ENCODE data around the gene CALD1. TPM values are rescaled to one million over a fixed set of nuclear protein-coding genes. Genes with fewer than 3 reads are reported as not detected.

The CALD1 gene
- total RNA-seq, 1 experiment from 2014 or later = 47.9 TPM

- POLR2A ChIA-PET (ENCODE audit: low non-redundant PET) = no interaction called here
- no peaks in the 10 kb centered on the region for H3K36me3 ChIP-seq (ENCODE audit: insufficient read depth, low read length, poor library complexity, severe bottlenecking)
- no peaks in the 10 kb centered on the region for H3K27me3 ChIP-seq (replicated peaks; ENCODE audit: insufficient read depth, low read depth, low read length, poor library complexity)
- no peak for TF ChIP-seq EZH2 (IDR thresholded peaks at IDR 0.05; ENCODE audit: borderline replicate concordance, low read depth, low read length, poor library complexity, severe bottlenecking)
- no peak for TF ChIP-seq CTCF (conservative IDR thresholded peaks at IDR 0.05; ENCODE audit: low read depth, low read length)
- H3K9me3 ChIP-seq (ENCODE audit: low read depth, low read length, poor library complexity, severe bottlenecking) = no peaks in the 10 kb centered on the region
- peak; percentile 31 for DNase-seq (ENCODE audit: low spot score)
- no TSS peak for BruUV-seq (replicated peaks)
- intact Hi-C loops (cut with micrococcal nuclease; ENCODE audit: unreplicated experiment) = no loop called here
- peaks cover 38% of the 10 kb centered on the region for H3K4me1 ChIP-seq (ENCODE audit: insufficient read depth, low read length, poor library complexity, severe bottlenecking)
- H3K27ac ChIP-seq (ENCODE audit: low read depth, low read length, poor library complexity, severe bottlenecking) = peak overlapping the region; percentile 56
- CTCF ChIA-PET = no interaction called here
- no peak overlapping the region for H3K4me3 ChIP-seq (ENCODE audit: low read depth, low read length, poor library complexity, severe bottlenecking)
Observed at GRCh38 chr7:134856091-134856490, 76.7 kb downstream of the CALD1 start.

- ChIA-PET POLR2A (ENCODE audit: low non-redundant PET) (no interaction called here), CTCF (no interaction called here)
- Histone ChIP-seq H3K27me3 (replicated peaks; ENCODE audit: insufficient read depth, low read depth, low read length, poor library complexity) (no peaks in the 10 kb centered on the region), H3K36me3 (ENCODE audit: insufficient read depth, low read length, poor library complexity, severe bottlenecking) (no peaks in the 10 kb centered on the region), H3K4me3 (ENCODE audit: low read depth, low read length, poor library complexity, severe bottlenecking) (no peak overlapping the region), H3K9me3 (ENCODE audit: low read depth, low read length, poor library complexity, severe bottlenecking) (no peaks in the 10 kb centered on the region), H3K4me1 (ENCODE audit: insufficient read depth, low read length, poor library complexity, severe bottlenecking) (peaks cover 32% of the 10 kb centered on the region), H3K27ac (ENCODE audit: low read depth, low read length, poor library complexity, severe bottlenecking) (peak overlapping the region; percentile 56)
- intact Hi-C loops (cut with micrococcal nuclease; ENCODE audit: unreplicated experiment) = no loop called here
- no peak for DNase-seq (ENCODE audit: low spot score)
- no peak for TF ChIP-seq EZH2 (IDR thresholded peaks at IDR 0.05; ENCODE audit: borderline replicate concordance, low read depth, low read length, poor library complexity, severe bottlenecking)
- TF ChIP-seq CTCF (conservative IDR thresholded peaks at IDR 0.05; ENCODE audit: low read depth, low read length) = no peak
- no TSS peak for BruUV-seq (replicated peaks)
Observed at GRCh38 chr7:134856691-134857090, 77.3 kb downstream of the CALD1 start.

- no peaks in the 10 kb centered on the region for H3K9me3 ChIP-seq (ENCODE audit: low read depth, low read length, poor library complexity, severe bottlenecking)
- H3K27me3 ChIP-seq (replicated peaks; ENCODE audit: insufficient read depth, low read depth, low read length, poor library complexity) = no peaks in the 10 kb centered on the region
- H3K36me3 ChIP-seq (ENCODE audit: insufficient read depth, low read length, poor library complexity, severe bottlenecking) = no peaks in the 10 kb centered on the region
- intact Hi-C loops (cut with micrococcal nuclease; ENCODE audit: unreplicated experiment) = no loop called here
- TF ChIP-seq CTCF (conservative IDR thresholded peaks at IDR 0.05; ENCODE audit: low read depth, low read length) (no peak), EZH2 (IDR thresholded peaks at IDR 0.05; ENCODE audit: borderline replicate concordance, low read depth, low read length, poor library complexity, severe bottlenecking) (no peak)
- CTCF ChIA-PET = no interaction called here
- no peak overlapping the region for H3K27ac ChIP-seq (ENCODE audit: low read depth, low read length, poor library complexity, severe bottlenecking)
- H3K4me3 ChIP-seq (ENCODE audit: low read depth, low read length, poor library complexity, severe bottlenecking) = no peak overlapping the region
- no TSS peak for BruUV-seq (replicated peaks)
- POLR2A ChIA-PET (ENCODE audit: low non-redundant PET) = no interaction called here
- DNase-seq (ENCODE audit: low spot score) = no peak
- H3K4me1 ChIP-seq (ENCODE audit: insufficient read depth, low read length, poor library complexity, severe bottlenecking) = peaks cover 28% of the 10 kb centered on the region
Observed at GRCh38 chr7:134857958-134858357, 78.5 kb downstream of the CALD1 start.
